ENCODE results near the gene TAF7.

GRCh38 chr5:141354900-141355469 lies 34.4 kb upstream of the TAF7 start, which contains the start of gene PCDHGA4:
- TF ChIP-seq CTCF (IDR thresholded peaks at IDR 0.05) (no peak), POLR2A (IDR thresholded peaks at IDR 0.05) (no peak)
